ENCODE data around the gene KCNMB3. TPM values are rescaled to one million over a fixed set of nuclear protein-coding genes. Genes with fewer than 3 reads are reported as not detected.
"Not testable (repeated sequence)": the region's sequence is repeated elsewhere in the genome, so short reads cannot be mapped to it uniquely, and the experiment has no call there.

KCNMB3 gene
- total RNA-seq, 4 donors from 2014 or later = 1.3 to 4.1 (median 2.9) TPM

- WGBS = 86% methylated on average over 2 of the region's 2 CpGs
- no peak for DNase-seq (ENCODE audit: extremely low spot score)
- no peak overlapping the region for H3K27ac ChIP-seq (replicated peaks in 1 of 4)
- TF ChIP-seq, protein P1, sequence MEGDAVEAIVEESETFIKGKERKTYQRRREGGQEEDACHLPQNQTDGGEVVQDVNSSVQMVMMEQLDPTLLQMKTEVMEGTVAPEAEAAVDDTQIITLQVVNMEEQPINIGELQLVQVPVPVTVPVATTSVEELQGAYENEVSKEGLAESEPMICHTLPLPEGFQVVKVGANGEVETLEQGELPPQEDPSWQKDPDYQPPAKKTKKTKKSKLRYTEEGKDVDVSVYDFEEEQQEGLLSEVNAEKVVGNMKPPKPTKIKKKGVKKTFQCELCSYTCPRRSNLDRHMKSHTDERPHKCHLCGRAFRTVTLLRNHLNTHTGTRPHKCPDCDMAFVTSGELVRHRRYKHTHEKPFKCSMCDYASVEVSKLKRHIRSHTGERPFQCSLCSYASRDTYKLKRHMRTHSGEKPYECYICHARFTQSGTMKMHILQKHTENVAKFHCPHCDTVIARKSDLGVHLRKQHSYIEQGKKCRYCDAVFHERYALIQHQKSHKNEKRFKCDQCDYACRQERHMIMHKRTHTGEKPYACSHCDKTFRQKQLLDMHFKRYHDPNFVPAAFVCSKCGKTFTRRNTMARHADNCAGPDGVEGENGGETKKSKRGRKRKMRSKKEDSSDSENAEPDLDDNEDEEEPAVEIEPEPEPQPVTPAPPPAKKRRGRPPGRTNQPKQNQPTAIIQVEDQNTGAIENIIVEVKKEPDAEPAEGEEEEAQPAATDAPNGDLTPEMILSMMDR (IDR thresholded peaks at IDR 0.05) = no peak
- TF ChIP-seq POLR2A (IDR thresholded peaks at IDR 0.05; ENCODE audit: low read depth) = no peak
- no peak for TF ChIP-seq POLR2AphosphoS5 (IDR thresholded peaks at IDR 0.05)
- TF ChIP-seq EP300 (IDR thresholded peaks at IDR 0.05) = no peak
- no peaks in the 10 kb centered on the region for H3K4me1 ChIP-seq
- H3K27me3 ChIP-seq = no peaks in the 10 kb centered on the region
- H3K36me3 ChIP-seq = peaks cover 6 to 62% (median 36%) of the 10 kb centered on the region in 4 donors
- no peaks in the 10 kb centered on the region for H3K9me3 ChIP-seq
- no peak overlapping the region for H3K4me3 ChIP-seq
- intact Hi-C loops (cut with DNase I) = no loop called here
These were observed 27.4 kb downstream of the KCNMB3 start for GRCh38 chr3:179223548-179223947.

DNA sequence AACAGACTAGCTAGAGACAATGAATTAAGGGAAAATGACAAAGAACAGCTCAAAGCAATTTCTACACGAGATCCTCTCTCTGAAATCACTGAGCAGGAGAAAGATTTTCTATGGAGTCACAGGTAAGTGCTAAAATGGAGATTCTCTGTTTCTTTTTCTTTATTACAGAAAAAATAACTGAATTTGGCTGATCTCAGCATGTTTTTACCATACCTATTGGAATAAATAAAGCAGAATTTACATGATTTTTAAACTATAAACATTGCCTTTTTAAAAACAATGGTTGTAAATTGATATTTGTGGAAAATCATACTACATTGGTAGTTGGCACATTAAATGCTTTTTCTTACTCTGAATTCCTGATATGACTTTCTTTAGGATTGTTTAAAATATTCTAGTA lies 32.7 kb downstream of the KCNMB3 start:
- H3K36me3 ChIP-seq = peaks cover 0 to 47% (median 17%) of the 10 kb centered on the region in 4 donors
- DNase-seq (ENCODE audit: extremely low spot score); H3K27me3 ChIP-seq; H3K9me3 ChIP-seq; intact Hi-C loops (cut with DNase I); H3K4me1 ChIP-seq; H3K27ac ChIP-seq (replicated peaks in 1 of 4); H3K4me3 ChIP-seq: not testable (repeated sequence)
- WGBS = 81% methylated on average over 1 of the region's 1 CpG

GRCh38 chr3:179215550-179215949 lies 35.4 kb downstream of the KCNMB3 start:
- DNase-seq (ENCODE audit: extremely low spot score); H3K9me3 ChIP-seq; H3K4me3 ChIP-seq; H3K27me3 ChIP-seq; intact Hi-C loops (cut with DNase I); H3K4me1 ChIP-seq; H3K27ac ChIP-seq (replicated peaks in 1 of 4): not testable (repeated sequence)
- WGBS = no CpG with 5 or more reads among the region's 1 CpG
- peaks cover 2 to 52% (median 26%) of the 10 kb centered on the region in 4 donors for H3K36me3 ChIP-seq

DNA sequence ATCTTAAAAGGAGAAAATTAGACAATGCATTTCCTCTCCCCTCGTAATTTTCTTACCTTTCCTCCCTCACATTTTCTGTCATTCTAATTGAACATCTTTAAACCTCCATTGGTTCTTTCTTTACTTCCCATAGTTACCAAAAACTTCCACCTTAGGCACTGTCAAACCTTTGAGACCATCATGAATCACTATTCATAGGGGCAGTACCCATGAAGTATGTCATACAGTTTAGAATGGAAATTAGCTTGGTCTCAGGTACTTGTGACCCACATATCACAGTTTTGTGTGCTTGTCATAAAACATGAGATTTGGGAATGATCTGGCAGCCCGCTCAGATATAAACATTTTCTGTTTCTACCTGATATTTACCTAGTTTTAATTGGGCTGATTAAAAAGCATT lies 50.1 kb downstream of the KCNMB3 start:
- whole genome bisulfite sequencing = 98% methylated on average over 2 of the region's 2 CpGs
- H3K27me3 ChIP-seq = no peaks in the 10 kb centered on the region
- DNase-seq (ENCODE audit: extremely low spot score) = no peak
- H3K4me1 ChIP-seq = peaks cover under 1 to 18% (median 12%) of the 10 kb centered on the region in 4 donors
- H3K4me3 ChIP-seq = no peak overlapping the region
- H3K9me3 ChIP-seq = no peaks in the 10 kb centered on the region
- TF ChIP-seq EP300 (IDR thresholded peaks at IDR 0.05) (no peak), POLR2AphosphoS5 (IDR thresholded peaks at IDR 0.05) (no peak), POLR2A (IDR thresholded peaks at IDR 0.05; ENCODE audit: low read depth) (no peak)
- TF ChIP-seq, protein P1 (IDR thresholded peaks at IDR 0.05) = no peak
- H3K27ac ChIP-seq (replicated peaks in 1 of 4) = no peak overlapping the region
- intact Hi-C loops (cut with DNase I) = no loop called here
- peaks cover 0 to 43% (median 21%) of the 10 kb centered on the region in 4 donors for H3K36me3 ChIP-seq

DNA sequence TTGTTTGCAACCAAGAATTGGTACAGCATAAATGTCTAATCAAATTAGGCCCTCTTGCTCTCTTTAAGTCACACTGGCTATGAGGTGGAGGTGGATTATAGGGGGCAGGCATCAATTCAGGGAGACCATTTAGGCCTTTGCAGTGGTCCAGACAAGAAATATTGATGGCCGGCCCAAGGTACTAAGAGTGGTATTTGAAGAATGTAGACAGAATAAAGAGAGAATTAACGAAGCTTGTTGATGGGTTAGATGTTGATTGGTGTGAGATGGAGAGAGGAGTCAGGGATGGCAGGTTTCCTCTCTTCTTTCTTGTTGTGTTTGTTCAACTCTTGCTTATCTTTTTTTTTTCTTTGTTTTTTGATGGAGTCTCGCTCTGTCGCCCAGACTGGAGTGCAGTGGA lies 54.2 kb downstream of the KCNMB3 start:
- Histone ChIP-seq H3K36me3 (peaks cover 0 to 10% (median 2%) of the 10 kb centered on the region in 4 donors), H3K27me3 (no peaks in the 10 kb centered on the region), H3K27ac (replicated peaks in 1 of 4) (no peak overlapping the region), H3K9me3 (no peaks in the 10 kb centered on the region), H3K4me1 (peaks cover 12 to 43% (median 27%) of the 10 kb centered on the region in 4 donors), H3K4me3 (no peak overlapping the region)
- TF ChIP-seq POLR2AphosphoS5 (IDR thresholded peaks at IDR 0.05) = no peak
- no peak for TF ChIP-seq EP300 (IDR thresholded peaks at IDR 0.05)
- no peak for TF ChIP-seq POLR2A (IDR thresholded peaks at IDR 0.05; ENCODE audit: low read depth)
- TF ChIP-seq, protein P1 (IDR thresholded peaks at IDR 0.05) = no peak
- 89% methylated on average over 4 of the region's 4 CpGs for WGBS
- no peak for DNase-seq (ENCODE audit: extremely low spot score)
- intact Hi-C loops (cut with DNase I) = no loop called here

DNA sequence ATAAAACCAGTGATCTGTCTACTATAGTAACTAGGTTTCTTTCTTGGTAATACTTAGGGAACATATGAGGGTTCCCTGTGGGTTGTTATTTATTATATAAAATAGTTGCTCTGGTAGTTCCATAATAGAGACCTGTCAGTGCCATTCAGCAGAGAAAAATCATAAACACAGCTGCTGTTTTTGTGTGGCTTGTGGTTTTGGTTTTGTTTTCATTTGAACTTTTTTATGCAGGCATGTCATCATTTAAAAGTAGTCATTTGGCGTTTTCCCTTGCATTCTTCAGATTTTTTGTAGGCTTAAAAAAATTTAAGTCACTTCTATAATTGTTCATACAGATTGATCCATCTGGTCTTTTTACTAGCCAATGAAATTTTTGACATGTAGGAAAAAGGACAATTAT lies 54.8 kb downstream of the KCNMB3 start:
- peaks cover 12 to 49% (median 33%) of the 10 kb centered on the region in 4 donors for H3K4me1 ChIP-seq
- H3K27ac ChIP-seq (replicated peaks in 1 of 4) = peak overlapping the region in 1 of 4 donors; percentile 15
- WGBS = 18% methylated on average over 1 of the region's 1 CpG
- DNase-seq (ENCODE audit: extremely low spot score) = no peak
- no peaks in the 10 kb centered on the region for H3K27me3 ChIP-seq
- intact Hi-C loops (cut with DNase I) = no loop called here
- H3K36me3 ChIP-seq = peaks cover 0 to 5% (median 0%) of the 10 kb centered on the region in 4 donors
- no peak overlapping the region for H3K4me3 ChIP-seq
- no peaks in the 10 kb centered on the region for H3K9me3 ChIP-seq
- TF ChIP-seq, protein P1 (IDR thresholded peaks at IDR 0.05) = no peak
- TF ChIP-seq EP300 (IDR thresholded peaks at IDR 0.05) (no peak), POLR2AphosphoS5 (IDR thresholded peaks at IDR 0.05) (no peak), POLR2A (IDR thresholded peaks at IDR 0.05; ENCODE audit: low read depth) (no peak)

All from esophagus muscularis mucosa (tissue), 4 donors.